Osteocyte (in vitro differentiated cells): Measurements from ENCODE around the gene CFAP20. TPM values are rescaled to one million over a fixed set of nuclear protein-coding genes. Genes with fewer than 3 reads are reported as not detected.

Experiments used
- DNase-seq: peaks from one replicate; pipeline ENCODE4 v3.0.0; 2021; ENCODE audit warnings: mixed read lengths; ENCODE audit not compliant: unreplicated experiment; ENCODE audit errors: extremely low spot score
- H3K27ac Mint-ChIP-seq: one replicate; pipeline ENCODE4 v1.8.0; 2021; ENCODE audit warnings: mild to moderate bottlenecking, mixed read lengths; ENCODE audit not compliant: unreplicated experiment
- H3K27me3 Mint-ChIP-seq: one replicate; pipeline ENCODE4 v1.8.0; 2021; ENCODE audit warnings: mixed read lengths; ENCODE audit not compliant: unreplicated experiment
- H3K36me3 Mint-ChIP-seq: one replicate; pipeline ENCODE4 v1.8.0; 2021; ENCODE audit warnings: mixed read lengths; ENCODE audit not compliant: unreplicated experiment
- H3K4me1 Mint-ChIP-seq: one replicate; pipeline ENCODE4 v1.8.0; 2021; ENCODE audit warnings: mixed read lengths; ENCODE audit not compliant: unreplicated experiment
- H3K4me3 Mint-ChIP-seq: one replicate; pipeline ENCODE4 v1.8.0; 2021; ENCODE audit warnings: mild to moderate bottlenecking, moderate library complexity, mixed read lengths; ENCODE audit not compliant: unreplicated experiment
- H3K9me3 Mint-ChIP-seq: one replicate; pipeline ENCODE4 v1.8.0; 2021; ENCODE audit warnings: mixed read lengths; ENCODE audit not compliant: unreplicated experiment
- long read RNA-seq: library from polyadenylated mRNA; unstranded; transcript quantifications from one replicate; pipeline ENCODE4 v2.0.0, GENCODE V29; 2021
- total RNA-seq: library from RNA; stranded (reverse); gene quantifications from 2 replicates; pipeline ENCODE4 v1.2.1, GENCODE V29; 2021
- TF ChIP-seq, protein P1 (sequence below): fragments of 200-600 bp; sonication (generic); IDR thresholded peaks from 2 replicates; pipeline ENCODE4 v1.5.0; 2021; ENCODE audit warnings: antibody characterized with exemption, mild to moderate bottlenecking, moderate library complexity

CFAP20 gene
- total RNA-seq = 28.7 TPM in 2 replicates
- long read RNA-seq, transcript CFAP20-201 (6 exons, 1,354 nt) = major isoform, 249 of 258 reads
- long read RNA-seq, partial matches to known transcripts = 2 of 258 reads
- long read RNA-seq, other reads (novel, unspliced or antisense) = 5 of 258 reads

DNA sequence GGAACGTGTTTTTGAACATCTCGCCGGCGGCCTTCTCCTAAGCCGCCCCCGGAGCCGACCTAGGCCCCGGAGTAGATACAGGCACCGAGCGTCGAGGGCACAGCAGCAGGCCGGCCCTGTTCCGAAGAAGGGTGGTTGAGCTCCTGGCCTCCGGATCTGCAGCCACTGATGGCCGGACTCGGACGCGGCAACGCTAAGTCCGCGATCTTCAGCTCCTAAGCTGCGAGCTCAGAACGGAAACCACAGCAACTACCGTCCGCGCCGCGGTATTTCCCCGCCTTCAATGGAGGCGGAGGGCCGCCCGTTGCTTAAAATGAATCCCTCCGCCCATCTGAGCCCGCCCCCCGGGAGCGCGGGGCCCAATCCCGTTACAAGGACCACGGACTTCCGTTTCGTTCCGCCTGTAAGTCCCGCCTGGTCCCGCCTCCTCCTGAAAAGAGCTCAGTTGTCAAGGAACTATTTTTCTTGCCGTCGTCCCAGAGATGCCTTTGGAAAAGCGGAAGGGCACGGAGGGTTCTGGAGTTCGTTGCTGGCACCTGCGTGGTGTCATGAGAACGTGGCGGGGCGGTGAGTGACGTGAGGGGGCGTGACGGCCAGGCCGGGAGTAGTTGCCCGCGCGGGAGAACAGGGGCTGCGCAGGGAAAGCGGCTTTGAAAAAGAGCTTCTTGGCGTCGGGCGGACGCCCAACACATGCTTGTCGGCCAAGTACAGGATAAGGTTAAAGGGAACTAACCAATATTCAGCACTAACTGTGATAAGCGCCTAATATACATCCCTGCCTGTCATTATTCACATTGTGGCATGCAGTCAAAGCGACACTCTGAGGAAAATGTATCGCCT is at the start of gene CFAP20:
Gene CFAP20, minus strand, starts transcription at position 285 of the 840 bp plus-strand sequence. Its CDS starts 266 bp downstream, at position 19.
- H3K9me3 Mint-ChIP-seq = no peaks in the 10 kb centered on the region
- no peaks in the 10 kb centered on the region for H3K36me3 Mint-ChIP-seq
- no peaks in the 10 kb centered on the region for H3K27me3 Mint-ChIP-seq
- peak; percentile 99 for DNase-seq
- peak within 1 kb of the TSS; percentile 83 for H3K4me3 Mint-ChIP-seq
- H3K4me1 Mint-ChIP-seq = peaks cover 29% of the 10 kb centered on the region
- TF ChIP-seq, protein P1, sequence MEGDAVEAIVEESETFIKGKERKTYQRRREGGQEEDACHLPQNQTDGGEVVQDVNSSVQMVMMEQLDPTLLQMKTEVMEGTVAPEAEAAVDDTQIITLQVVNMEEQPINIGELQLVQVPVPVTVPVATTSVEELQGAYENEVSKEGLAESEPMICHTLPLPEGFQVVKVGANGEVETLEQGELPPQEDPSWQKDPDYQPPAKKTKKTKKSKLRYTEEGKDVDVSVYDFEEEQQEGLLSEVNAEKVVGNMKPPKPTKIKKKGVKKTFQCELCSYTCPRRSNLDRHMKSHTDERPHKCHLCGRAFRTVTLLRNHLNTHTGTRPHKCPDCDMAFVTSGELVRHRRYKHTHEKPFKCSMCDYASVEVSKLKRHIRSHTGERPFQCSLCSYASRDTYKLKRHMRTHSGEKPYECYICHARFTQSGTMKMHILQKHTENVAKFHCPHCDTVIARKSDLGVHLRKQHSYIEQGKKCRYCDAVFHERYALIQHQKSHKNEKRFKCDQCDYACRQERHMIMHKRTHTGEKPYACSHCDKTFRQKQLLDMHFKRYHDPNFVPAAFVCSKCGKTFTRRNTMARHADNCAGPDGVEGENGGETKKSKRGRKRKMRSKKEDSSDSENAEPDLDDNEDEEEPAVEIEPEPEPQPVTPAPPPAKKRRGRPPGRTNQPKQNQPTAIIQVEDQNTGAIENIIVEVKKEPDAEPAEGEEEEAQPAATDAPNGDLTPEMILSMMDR = no peak
- peak within 1 kb of the TSS; percentile 91 for H3K27ac Mint-ChIP-seq

DNA sequence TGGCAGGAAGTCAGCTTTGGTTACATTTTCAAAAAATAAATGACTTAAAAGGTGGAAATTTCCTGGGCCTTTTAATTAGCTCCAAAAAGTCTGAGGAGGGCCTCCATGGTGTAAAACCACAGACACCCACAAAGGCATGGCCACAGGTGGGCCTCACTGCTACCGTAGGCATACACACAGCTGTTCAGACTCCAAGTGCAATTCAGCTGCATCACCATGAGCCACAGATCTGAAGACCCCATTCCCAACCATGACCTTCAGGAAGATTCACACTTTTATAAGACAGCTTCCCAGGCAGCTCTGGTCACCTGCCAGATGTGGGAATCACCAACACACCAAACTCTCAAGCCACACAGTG is 48.2 kb upstream of the CFAP20 start:
- TF ChIP-seq, protein P1 = no peak
- Mint-ChIP-seq H3K9me3 (no peaks in the 10 kb centered on the region), H3K4me1 (no peaks in the 10 kb centered on the region), H3K27me3 (no peaks in the 10 kb centered on the region), H3K27ac (peak overlapping the region; percentile 44), H3K36me3 (peaks cover 62% of the 10 kb centered on the region), H3K4me3 (no peak overlapping the region)
- DNase-seq = no peak

DNA sequence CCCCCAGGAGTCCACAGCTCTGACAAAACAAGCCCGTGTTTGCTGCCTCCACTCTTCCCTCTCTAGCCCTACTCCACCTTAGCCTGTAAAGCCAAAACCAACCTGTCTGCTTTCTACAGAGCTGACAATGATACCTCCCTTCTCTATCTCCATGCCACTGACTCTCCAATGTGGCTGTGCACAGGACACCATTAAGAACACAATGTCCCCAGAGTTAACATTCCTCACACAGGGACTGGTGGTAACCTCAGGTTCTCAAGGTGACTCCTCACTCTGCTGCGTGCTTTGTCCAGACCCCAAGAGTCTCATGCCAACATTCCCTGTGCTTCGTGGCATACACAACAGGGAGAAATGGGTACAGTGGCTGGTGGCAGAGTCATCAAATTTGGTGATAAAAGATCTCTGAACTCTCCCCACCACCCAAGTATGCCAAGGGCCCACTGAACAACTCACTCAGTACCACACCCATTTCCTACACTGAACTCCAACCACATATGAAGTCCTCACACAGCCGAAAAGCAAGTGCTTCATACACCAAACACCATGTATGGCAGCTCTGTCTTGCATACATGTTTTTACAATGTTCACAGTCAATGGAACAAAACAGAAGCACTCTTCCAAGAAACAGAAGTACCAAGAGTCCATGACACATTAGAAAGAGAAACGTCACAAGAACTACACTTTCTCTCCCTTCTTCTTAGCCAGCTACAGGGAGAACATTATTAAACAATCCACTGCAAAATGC is 47.6 kb upstream of the CFAP20 start:
- TF ChIP-seq, protein P1 = no peak
- no peaks in the 10 kb centered on the region for H3K4me1 Mint-ChIP-seq
- H3K27ac Mint-ChIP-seq = no peak overlapping the region

GRCh38 chr16:58170223-58170622 is 41.0 kb upstream of the CFAP20 start:
- no peak for DNase-seq
- TF ChIP-seq, protein P1 = no peak
- Mint-ChIP-seq H3K9me3 (no peaks in the 10 kb centered on the region), H3K4me1 (no peaks in the 10 kb centered on the region), H3K4me3 (no peak overlapping the region), H3K27ac (no peak overlapping the region), H3K27me3 (no peaks in the 10 kb centered on the region), H3K36me3 (peaks cover 61% of the 10 kb centered on the region)

More for the DNA sequence above, 47.6 kb upstream of the CFAP20 start:
- H3K9me3 Mint-ChIP-seq = no peaks in the 10 kb centered on the region
- H3K4me3 Mint-ChIP-seq = no peak overlapping the region
- no peak for DNase-seq
- H3K27me3 Mint-ChIP-seq = no peaks in the 10 kb centered on the region
- H3K36me3 Mint-ChIP-seq = peaks cover 63% of the 10 kb centered on the region

GRCh38 chr16:58160855-58161254 is 31.7 kb upstream of the CFAP20 start:
- no peaks in the 10 kb centered on the region for H3K27me3 Mint-ChIP-seq
- peaks cover 55% of the 10 kb centered on the region for H3K36me3 Mint-ChIP-seq
- no peak overlapping the region for H3K4me3 Mint-ChIP-seq

More at GRCh38 chr16:58160855-58161254, 31.7 kb upstream of the CFAP20 start:
- TF ChIP-seq, protein P1 = no peak
- no peaks in the 10 kb centered on the region for H3K4me1 Mint-ChIP-seq
- H3K27ac Mint-ChIP-seq = no peak overlapping the region
- DNase-seq = peak; percentile 44
- H3K9me3 Mint-ChIP-seq = no peaks in the 10 kb centered on the region
